ENCODE measurements around the gene GOLIM4.
"Not testable (repeated sequence)": the region's sequence is repeated elsewhere in the genome, so short reads cannot be mapped to it uniquely, and the experiment has no call there.

GOLIM4 gene

GRCh38 chr3:168095611-168096209, at the start of gene GOLIM4:
Gene GOLIM4 (minus strand): TSS chr3:168095924. CDS start chr3:168095285, 639 bp downstream.
- peak; percentile 56 for DNase-seq

DNA sequence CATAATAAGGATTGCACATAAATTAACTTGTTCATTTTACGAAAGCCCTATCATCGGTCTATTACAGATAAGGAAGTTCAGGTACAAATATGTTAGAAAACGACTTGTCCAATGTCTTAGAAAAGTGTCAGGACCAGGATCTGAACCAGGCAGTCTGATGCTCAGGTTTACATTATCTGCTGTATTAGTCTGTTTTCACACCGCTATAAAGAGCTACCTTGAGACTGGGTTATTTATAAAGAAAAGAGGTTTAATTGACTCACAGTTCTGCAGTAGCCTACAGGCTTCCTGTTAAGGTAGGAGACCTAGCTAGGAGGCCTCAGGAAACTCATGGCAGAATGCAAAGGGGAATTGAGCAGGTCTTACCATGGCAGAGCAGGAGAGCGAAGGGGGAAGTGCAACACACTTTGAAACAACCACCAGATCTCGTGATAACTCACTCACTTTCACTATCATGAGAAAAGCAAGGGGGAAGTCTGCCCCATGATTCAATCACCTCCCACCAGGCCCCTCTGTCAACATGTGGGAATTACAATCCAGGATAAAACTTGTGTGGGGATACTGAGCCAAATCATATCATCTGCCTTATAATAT, 45.8 kb upstream of the GOLIM4 start:
- DNase-seq, result no peak

- no peak for DNase-seq
These were observed 44.2 kb upstream of the GOLIM4 start for GRCh38 chr3:168139947-168140346.

DNA sequence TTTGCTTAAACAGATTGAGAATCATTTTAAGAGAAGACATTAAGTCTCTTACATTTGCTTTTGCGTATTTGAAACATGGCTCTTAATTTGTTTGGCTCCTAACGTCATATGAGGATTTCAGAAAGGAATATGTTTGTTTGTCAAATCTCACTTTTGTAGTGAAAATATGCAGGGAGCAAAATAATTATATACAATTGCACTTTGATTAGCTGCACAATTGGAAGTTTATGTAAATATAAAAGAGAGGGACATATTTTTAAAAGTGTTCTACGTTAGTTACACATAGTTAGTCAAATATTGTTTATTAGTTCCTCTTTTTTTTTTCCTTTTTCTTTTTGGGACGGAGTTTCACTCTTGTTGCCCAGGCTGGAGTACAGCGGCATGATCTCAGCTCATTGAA, 42.7 kb upstream of the GOLIM4 start:
- DNase-seq, result no peak

DNA sequence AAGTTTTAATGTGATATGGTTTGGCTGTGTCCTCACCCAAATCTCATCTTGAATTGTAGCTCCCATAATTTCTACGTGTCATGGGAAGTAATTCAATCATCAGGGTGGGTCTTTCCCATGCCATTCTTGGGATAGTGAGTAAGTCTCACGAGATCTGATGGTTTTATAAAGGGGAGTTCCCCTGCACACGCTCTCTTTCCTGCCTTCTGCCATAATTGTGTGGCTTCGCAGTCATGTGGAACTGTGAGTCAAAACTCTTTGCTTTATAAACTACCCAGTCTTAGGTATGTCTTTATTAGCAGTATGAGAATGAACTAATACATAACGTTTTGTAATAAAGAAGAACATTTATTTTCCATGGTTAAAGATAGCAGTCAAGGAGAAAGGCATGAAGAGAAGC, 39.2 kb upstream of the GOLIM4 start:
- DNase-seq, result no peak

GRCh38 chr3:168130250-168130649, 34.5 kb upstream of the GOLIM4 start:
- not testable (repeated sequence) for DNase-seq

- not testable (repeated sequence) for DNase-seq
These were observed 32.7 kb upstream of the GOLIM4 start for GRCh38 chr3:168128463-168128862.

DNA sequence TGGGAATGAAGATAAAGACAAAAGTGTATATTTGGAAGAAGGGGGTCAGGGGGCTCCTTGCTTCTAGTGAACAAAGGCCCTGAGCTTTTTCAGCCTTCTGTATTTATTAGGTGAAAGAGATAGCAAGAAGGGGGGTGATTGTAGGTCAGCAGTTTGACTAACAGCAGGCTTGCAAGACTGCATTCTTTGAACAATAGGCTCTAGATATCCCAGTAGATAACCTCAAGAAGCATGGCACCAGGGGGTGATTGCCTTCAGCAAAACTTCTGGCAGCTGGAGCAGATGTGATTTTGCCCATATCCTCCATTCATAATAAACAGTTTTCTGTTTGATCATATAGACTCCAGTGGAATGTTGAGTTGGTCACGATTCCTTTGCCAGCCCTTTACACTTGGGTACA, 31.7 kb upstream of the GOLIM4 start:
- DNase-seq, result no peak

DNA sequence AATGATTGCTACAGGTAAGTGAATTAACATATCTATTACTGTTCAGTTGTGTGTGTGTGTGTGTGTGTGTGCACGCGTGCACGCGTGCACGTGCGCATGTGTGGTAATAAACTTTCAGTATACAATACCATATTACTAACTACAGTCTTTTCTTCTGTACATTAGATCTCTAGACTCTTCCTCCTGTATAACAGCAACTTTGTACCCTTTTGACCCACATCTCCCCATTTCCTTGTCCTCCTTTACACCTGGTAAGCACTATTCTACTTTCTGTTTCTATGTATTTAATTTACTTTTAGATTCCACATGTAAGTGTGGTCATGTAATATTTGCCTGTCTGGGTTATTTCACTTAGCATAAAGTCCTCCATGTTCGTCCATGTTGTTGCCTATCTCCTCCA, 29.1 kb upstream of the GOLIM4 start:
- DNase-seq, result no peak

- no peak for DNase-seq
These were observed 28.6 kb upstream of the GOLIM4 start for GRCh38 chr3:168124291-168124690.

DNA sequence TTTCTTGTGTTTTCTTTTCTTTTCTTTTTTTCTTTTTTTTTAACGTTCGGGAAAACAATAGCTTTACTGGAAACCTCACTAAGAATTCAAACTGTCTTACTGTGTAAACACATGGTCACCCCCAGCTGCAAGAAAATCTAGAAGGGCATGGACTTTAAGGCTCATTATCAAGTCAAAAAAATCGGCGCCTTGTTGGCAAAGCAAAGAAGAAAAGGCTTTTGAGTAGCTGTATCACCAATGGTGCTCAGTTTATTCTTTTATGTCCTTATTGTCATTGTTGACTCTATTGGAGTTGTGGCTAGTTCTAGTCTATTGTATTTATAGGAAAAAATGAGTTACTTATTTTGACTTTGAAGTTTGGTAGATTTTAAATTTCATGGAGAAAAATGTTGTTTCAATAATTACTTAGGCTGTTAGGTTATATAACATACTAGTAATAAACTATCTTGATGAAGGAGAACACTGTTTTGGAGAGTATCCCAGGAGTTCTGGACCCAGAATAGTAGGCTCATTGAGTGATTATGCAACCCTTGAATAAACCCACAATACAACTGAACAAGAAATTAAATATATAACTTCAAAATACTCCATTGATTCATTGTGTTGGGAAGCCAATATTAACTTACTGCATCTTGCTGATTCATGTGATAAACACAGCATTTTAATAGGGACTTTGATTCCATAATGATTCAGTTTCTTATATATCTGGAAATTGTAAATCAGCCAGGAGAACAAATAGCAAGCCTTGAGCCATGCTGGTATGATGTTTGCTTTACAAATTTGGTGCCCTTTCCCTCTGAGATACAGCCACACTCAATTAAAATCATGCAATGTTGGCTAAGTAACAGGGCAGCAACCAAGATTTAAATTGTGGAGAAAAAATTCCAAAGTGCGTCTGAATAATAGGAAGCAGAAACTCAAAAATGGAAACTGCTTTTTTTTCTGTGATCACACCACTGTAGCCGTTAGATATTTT, 27.8 kb upstream of the GOLIM4 start:
- DNase-seq, result no peak

DNA sequence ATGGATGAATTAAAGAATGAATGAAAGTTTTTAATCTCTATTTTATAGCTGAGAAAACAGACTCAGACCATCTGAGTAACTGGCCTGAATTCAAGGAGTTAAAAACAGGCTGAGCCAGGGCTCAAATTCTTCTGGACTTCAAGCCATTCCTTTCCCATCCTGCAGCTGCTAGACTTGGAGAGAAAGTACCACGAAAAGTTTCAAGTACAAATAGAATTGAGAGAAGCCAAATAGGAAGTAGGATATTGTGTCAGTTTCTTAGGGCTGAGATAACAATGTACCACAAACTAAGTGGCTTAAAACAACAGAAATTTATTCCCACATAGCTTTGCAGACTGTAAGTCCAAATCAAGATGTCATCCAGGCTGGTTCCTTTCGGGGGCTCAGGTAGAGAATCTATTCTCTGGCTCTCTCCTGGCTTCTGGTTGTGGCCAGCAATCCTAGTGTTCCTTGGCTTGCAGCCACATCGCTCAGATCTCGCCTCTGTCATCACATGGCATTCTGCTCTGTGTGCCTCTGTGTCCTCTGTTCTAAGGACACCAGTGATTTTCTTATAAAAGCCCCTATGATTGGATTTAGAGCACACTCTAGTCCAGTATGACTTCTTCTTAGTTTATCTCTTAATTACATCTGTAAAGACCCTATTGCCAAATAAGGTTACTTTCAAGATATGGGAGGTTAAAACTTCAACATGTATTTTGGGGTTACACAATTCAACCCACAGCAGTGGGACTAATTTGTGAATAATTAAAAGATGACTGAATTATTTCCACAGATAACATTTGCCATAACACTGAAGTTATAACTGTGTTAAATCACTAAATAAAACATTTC, 25.7 kb upstream of the GOLIM4 start:
- no peak for DNase-seq

DNA sequence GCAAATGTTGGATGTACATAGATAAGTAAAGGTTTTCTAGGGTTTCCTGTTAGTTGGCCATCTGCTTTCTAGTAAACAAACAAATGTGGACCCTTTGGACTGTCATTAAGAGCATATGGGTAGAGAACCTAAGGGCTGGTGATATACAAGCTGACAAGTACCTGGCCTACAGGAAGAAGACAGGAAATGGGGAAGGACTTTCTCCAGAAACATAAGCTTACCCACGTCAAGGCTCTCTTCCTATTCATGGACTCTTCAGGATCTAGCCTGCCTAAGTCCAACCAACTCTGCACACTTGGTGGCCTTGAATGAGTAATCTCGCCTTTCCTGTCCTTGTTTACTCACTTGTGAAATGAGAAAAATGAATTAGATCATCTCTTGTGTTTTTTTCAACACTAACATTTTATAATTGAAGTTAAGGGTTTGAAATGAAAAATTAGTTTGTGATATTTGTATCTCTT, 22.2 kb upstream of the GOLIM4 start:
- DNase-seq, result no peak

GRCh38 chr3:168117059-168117458, 21.3 kb upstream of the GOLIM4 start:
- no peak for DNase-seq

- DNase-seq, result no peak
These were observed 20.6 kb upstream of the GOLIM4 start for GRCh38 chr3:168116279-168116678.

GRCh38 chr3:168113848-168114247, 18.1 kb upstream of the GOLIM4 start:
- no peak for DNase-seq

DNA sequence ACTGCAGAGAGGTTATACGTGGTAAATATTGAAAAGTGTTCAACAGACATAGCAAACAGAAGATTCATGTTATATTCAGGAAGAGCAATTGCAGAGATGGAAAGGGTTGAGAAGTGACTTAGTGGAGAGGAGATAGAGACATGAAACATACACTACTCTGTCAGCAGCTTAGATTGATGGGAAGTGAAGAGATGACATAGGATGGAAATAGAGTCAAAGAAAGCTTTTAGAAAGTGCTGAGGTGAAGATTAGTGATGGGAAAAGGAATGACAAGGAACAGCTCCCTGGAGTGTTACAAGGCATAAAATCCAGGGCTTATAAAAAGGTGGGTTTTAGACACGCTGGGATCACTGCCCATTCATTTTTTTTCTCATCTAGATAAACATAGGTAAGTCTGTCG, 17.2 kb upstream of the GOLIM4 start:
- DNase-seq, result no peak

DNA sequence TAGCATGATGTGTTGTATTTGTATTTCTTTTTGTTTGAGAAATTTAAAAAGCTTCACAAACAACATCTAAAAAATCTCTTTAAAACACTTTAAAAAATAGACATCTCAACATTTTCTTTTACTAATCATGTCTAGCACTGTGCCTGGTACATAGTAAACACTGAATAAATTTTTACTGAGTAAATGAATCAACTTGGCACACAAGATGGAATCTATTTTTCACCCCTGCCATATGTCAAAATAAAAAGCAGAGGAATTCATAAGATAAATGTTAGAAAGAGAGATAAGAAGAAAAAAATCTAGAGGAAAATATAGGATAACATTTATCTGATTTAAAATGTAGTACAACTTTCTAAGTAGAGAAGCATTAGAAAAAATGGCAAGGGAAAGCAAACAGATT, 8.6 kb upstream of the GOLIM4 start:
- DNase-seq, result no peak

GRCh38 chr3:168102735-168103410, 7.1 kb upstream of the GOLIM4 start:
- DNase-seq, result no peak

DNA sequence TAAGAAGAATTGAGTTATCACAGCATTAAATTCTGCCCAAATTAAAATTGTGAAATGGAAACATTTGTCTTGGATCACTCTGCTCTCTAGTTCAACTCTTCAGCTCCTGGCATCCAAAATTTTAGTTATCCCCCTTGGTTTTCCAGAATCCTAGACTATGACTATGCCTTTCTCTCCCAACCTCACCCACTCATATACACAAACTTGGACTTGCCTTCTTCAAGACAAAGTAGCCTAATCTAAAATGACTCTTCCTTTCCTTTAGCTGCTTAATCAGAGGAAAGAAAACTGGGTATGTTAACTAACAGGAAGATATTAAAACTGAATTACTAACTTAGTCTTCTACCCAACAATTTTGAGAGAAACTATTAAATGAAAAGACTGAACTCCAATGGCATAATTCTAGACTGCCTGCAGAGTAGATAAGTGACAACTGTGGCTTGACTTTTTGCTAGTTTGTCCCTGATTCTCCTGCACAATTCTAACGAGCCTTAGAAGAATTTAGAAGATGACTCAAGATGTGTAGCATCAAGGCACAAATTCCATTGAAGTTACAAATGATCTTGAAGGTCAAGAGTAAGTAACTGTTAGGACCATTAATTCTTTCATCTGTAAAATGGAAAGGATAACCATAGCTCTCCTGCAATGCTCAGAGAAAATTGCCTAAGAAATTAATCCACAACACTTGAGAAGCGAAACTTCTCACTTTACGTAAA, 5.2 kb upstream of the GOLIM4 start:
- DNase-seq, result no peak

- no peak for DNase-seq
These were observed 1.7 kb upstream of the GOLIM4 start for GRCh38 chr3:168097381-168097780.

Measured in activated CD4-positive, CD25-positive, alpha-beta regulatory T cell treated with anti-CD3 and anti-CD28 coated beads, Interleukin-2, amount 50 U/mL, for 72 hours (primary cell).